ENCODE data around the gene AHSG.

Gene AHSG

DNA sequence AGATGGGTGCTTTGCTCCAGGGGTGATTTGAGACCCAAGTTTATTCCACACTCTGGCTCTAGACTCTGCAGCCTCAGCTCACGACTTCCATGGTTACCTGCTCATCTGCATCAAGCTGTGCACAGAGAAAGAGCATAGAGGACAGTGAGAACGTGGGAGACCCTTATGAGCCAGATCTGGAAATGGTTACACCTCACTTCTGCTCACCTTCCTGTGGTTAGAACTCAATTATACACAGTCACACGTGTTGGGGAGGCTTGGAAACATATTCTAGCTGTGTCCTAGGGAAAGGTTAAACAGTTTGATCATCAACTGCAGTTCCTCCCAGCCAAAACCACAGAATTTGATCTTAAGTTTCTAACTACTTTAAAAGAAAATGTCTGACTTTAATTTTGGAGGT is 29.2 kb downstream of the AHSG start:
- Histone ChIP-seq H2AFZ (ENCODE audit: low read length) (peak overlapping the region; percentile 35; the same call in 1 of the 2 replicates), H3K4me2 (ENCODE audit: low read depth, low read length, poor library complexity, severe bottlenecking) (no peak overlapping the region), H3K79me2 (ENCODE audit: insufficient read depth, low read length) (no peaks in the 10 kb centered on the region), H3K4me3 (ENCODE audit: low read length, poor library complexity, severe bottlenecking) (no peak overlapping the region), H3K36me3 (ENCODE audit: insufficient read depth, low read length) (no peaks in the 10 kb centered on the region), H3F3A (ENCODE audit: low read depth) (no peaks in the 10 kb centered on the region), H3K9ac (ENCODE audit: low read depth, low read length, poor library complexity, severe bottlenecking) (no peak overlapping the region), H3K9me3 (ENCODE audit: insufficient read depth, low read depth, low read length) (no peaks in the 10 kb centered on the region), H3K4me1 (ENCODE audit: insufficient read depth, low read length, poor library complexity, severe bottlenecking) (peaks cover 9% of the 10 kb centered on the region), H3K9me2 (replicated peaks; ENCODE audit: low read depth, low read length) (no peaks in the 10 kb centered on the region), H3K27me3 (ENCODE audit: insufficient read depth, low read length, poor library complexity, severe bottlenecking) (no peaks in the 10 kb centered on the region), H4K20me1 (ENCODE audit: insufficient read depth, low read length, poor library complexity, severe bottlenecking) (no peaks in the 10 kb centered on the region)
- TF ChIP-seq EZH2phosphoT487 (IDR thresholded peaks at IDR 0.05; ENCODE audit: borderline replicate concordance), result no peak
- TF ChIP-seq, protein P1, sequence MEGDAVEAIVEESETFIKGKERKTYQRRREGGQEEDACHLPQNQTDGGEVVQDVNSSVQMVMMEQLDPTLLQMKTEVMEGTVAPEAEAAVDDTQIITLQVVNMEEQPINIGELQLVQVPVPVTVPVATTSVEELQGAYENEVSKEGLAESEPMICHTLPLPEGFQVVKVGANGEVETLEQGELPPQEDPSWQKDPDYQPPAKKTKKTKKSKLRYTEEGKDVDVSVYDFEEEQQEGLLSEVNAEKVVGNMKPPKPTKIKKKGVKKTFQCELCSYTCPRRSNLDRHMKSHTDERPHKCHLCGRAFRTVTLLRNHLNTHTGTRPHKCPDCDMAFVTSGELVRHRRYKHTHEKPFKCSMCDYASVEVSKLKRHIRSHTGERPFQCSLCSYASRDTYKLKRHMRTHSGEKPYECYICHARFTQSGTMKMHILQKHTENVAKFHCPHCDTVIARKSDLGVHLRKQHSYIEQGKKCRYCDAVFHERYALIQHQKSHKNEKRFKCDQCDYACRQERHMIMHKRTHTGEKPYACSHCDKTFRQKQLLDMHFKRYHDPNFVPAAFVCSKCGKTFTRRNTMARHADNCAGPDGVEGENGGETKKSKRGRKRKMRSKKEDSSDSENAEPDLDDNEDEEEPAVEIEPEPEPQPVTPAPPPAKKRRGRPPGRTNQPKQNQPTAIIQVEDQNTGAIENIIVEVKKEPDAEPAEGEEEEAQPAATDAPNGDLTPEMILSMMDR (conservative IDR thresholded peaks at IDR 0.05; ENCODE audit: low read length), result no peak

DNA sequence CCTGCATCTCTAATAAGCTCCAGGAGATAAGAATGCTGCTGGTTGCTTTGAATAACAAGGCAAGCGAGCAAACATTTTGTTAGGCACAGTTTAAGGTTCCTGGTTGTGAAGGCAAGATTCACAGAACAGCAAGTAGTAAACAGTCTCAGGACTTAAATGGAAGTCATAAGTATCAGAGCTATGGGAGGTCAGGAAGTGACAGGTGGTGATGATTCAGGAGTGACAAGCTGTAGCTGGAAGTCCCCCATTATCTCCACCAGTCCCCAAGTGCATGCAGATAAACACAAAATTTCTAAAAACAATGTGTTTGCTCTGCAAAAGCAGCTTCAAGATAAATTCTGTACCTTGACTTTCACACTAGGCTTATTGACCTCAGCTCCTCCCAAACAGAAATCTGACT is 30.6 kb downstream of the AHSG start:
- no peak overlapping the region for H2AFZ ChIP-seq (ENCODE audit: low read length)
- no peaks in the 10 kb centered on the region for H3K79me2 ChIP-seq (ENCODE audit: insufficient read depth, low read length)
- H3K27me3 ChIP-seq (ENCODE audit: insufficient read depth, low read length, poor library complexity, severe bottlenecking), result no peaks in the 10 kb centered on the region

DNA sequence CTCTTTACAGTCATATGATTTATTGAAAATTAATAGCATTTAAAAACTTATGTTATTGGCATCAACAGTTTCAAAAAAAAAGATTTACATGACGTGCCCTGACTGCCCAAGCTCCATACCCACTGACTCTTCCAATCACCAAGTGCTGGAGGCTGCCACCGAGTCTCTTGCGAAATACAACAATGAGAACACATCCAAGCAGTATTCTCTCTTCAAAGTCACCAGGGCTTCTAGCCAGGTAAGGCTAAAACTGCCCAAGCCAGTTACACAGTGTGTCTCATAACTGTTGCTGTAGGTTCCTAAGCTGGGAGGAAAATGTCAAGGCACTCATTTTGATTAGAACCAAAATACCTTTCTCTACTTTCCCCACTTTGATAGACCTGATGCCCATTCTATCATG is 31.8 kb downstream of the AHSG start:
- no peak for TF ChIP-seq EZH2phosphoT487 (IDR thresholded peaks at IDR 0.05; ENCODE audit: borderline replicate concordance)
- TF ChIP-seq, protein P1 (conservative IDR thresholded peaks at IDR 0.05; ENCODE audit: low read length), result no peak
- peaks cover 9% of the 10 kb centered on the region for H3K4me1 ChIP-seq (ENCODE audit: insufficient read depth, low read length, poor library complexity, severe bottlenecking)
- no peak overlapping the region for H3K4me2 ChIP-seq (ENCODE audit: low read depth, low read length, poor library complexity, severe bottlenecking)
- no peaks in the 10 kb centered on the region for H3K79me2 ChIP-seq (ENCODE audit: insufficient read depth, low read length)
- H3K36me3 ChIP-seq (ENCODE audit: insufficient read depth, low read length), result no peaks in the 10 kb centered on the region
- H3K9ac ChIP-seq (ENCODE audit: low read depth, low read length, poor library complexity, severe bottlenecking), result no peak overlapping the region
- no peak overlapping the region for H3K4me3 ChIP-seq (ENCODE audit: low read length, poor library complexity, severe bottlenecking)
- no peaks in the 10 kb centered on the region for H4K20me1 ChIP-seq (ENCODE audit: insufficient read depth, low read length, poor library complexity, severe bottlenecking)
- no peak overlapping the region for H2AFZ ChIP-seq (ENCODE audit: low read length)
- H3K9me3 ChIP-seq (ENCODE audit: insufficient read depth, low read depth, low read length), result no peaks in the 10 kb centered on the region
- no peaks in the 10 kb centered on the region for H3K9me2 ChIP-seq (replicated peaks; ENCODE audit: low read depth, low read length)
- no peaks in the 10 kb centered on the region for H3K27me3 ChIP-seq (ENCODE audit: insufficient read depth, low read length, poor library complexity, severe bottlenecking)
- H3F3A ChIP-seq (ENCODE audit: low read depth), result no peaks in the 10 kb centered on the region

More for the DNA sequence above, 30.6 kb downstream of the AHSG start:
- H4K20me1 ChIP-seq (ENCODE audit: insufficient read depth, low read length, poor library complexity, severe bottlenecking), result no peaks in the 10 kb centered on the region
- no peak overlapping the region for H3K4me3 ChIP-seq (ENCODE audit: low read length, poor library complexity, severe bottlenecking)
- H3K4me2 ChIP-seq (ENCODE audit: low read depth, low read length, poor library complexity, severe bottlenecking), result no peak overlapping the region
- no peaks in the 10 kb centered on the region for H3K36me3 ChIP-seq (ENCODE audit: insufficient read depth, low read length)
- H3K9me3 ChIP-seq (ENCODE audit: insufficient read depth, low read depth, low read length), result no peaks in the 10 kb centered on the region
- no peak overlapping the region for H3K9ac ChIP-seq (ENCODE audit: low read depth, low read length, poor library complexity, severe bottlenecking)
- TF ChIP-seq EZH2phosphoT487 (IDR thresholded peaks at IDR 0.05; ENCODE audit: borderline replicate concordance), result no peak
- TF ChIP-seq, protein P1 (conservative IDR thresholded peaks at IDR 0.05; ENCODE audit: low read length), result no peak
- no peaks in the 10 kb centered on the region for H3F3A ChIP-seq (ENCODE audit: low read depth)
- no peaks in the 10 kb centered on the region for H3K9me2 ChIP-seq (replicated peaks; ENCODE audit: low read depth, low read length)
- H3K4me1 ChIP-seq (ENCODE audit: insufficient read depth, low read length, poor library complexity, severe bottlenecking), result peaks cover 9% of the 10 kb centered on the region

Measured in Loucy (cell line).